SJSA1 (cell line): Measurements from ENCODE around the gene MALL. TPM values are rescaled to one million over a fixed set of nuclear protein-coding genes. Genes with fewer than 3 reads are reported as not detected.
"Not testable (repeated sequence)": the region's sequence is repeated elsewhere in the genome, so short reads cannot be mapped to it uniquely, and the experiment has no call there.

Experiments
- DNase-seq, 2 experiments: peaks; one replicate each; pipeline ENCODE4 v3.0.0-alpha.2; 2015 to 2020; ENCODE audit warnings: low spot score in 2 of 2, low read depth in 1 of 2
- H3K27ac ChIP-seq: fragments of 250-450 bp; sonication (Bioruptor Pico); 2 replicates; pipeline ENCODE4 v1.5.1; 2020; ENCODE audit warnings: mild to moderate bottlenecking, moderate library complexity
- H3K27me3 ChIP-seq: fragments of 250-450 bp; sonication (Bioruptor Pico); replicated peaks from 2 replicates; pipeline ENCODE4 v1.5.1; 2020; ENCODE audit warnings: mild to moderate bottlenecking, moderate library complexity
- H3K36me3 ChIP-seq: fragments of 250-450 bp; sonication (Bioruptor Pico); 2 replicates; pipeline ENCODE4 v1.5.1; 2020; ENCODE audit warnings: mild to moderate bottlenecking
- H3K4me1 ChIP-seq: fragments of 250-450 bp; sonication (Bioruptor Pico); replicated peaks from 2 replicates; pipeline ENCODE4 v1.6.1; 2021; ENCODE audit warnings: mild to moderate bottlenecking
- H3K4me3 ChIP-seq: fragments of 250-450 bp; sonication (Bioruptor Pico); 2 replicates; pipeline ENCODE4 v1.5.1; 2020; ENCODE audit warnings: mild to moderate bottlenecking
- H3K9me3 ChIP-seq: fragments of 250-450 bp; sonication (Bioruptor Pico); replicated peaks from 2 replicates; pipeline ENCODE4 v1.5.1; 2020; ENCODE audit warnings: mild to moderate bottlenecking
- total RNA-seq: library from RNA; depleted of rRNA; stranded (reverse); fragments of >200 nt; shearing (Covaris generic); gene quantifications from 2 replicates; pipeline ENCODE4 v1.2.3, GENCODE V29; 2014; rRNA removed

MALL gene
- total RNA-seq, 1 experiment from 2014 or later: not detected

- H3K4me1 ChIP-seq, DNase-seq, H3K36me3 ChIP-seq, H3K9me3 ChIP-seq, H3K27me3 ChIP-seq, H3K27ac ChIP-seq, H3K4me3 ChIP-seq: not testable (repeated sequence)
Observed at GRCh38 chr2:110035384-110035783, 80.2 kb downstream of the MALL start.

DNA sequence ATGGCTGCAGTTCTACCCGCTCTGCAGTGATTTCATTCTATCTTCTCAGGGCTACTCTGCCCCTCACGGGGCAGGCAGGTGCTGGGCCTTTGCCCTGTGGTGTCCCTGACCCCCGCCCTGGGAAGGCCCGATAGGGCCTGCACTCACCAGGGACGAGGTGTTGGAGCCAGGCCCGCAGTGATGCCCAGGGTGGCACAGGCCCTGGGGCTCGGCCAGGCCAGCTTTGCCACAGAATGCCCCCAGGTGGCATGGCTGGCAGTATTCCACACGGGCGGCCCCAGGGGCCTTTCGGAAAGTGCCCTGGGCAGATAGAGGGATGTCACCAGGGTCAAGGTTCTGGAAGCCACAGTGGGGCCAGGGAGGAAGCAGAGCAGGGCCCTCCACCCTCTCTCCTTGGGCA, 80.7 kb downstream of the MALL start:
- H3K9me3 ChIP-seq, H3K4me1 ChIP-seq, H3K27me3 ChIP-seq, H3K36me3 ChIP-seq, H3K4me3 ChIP-seq, H3K27ac ChIP-seq: not testable (repeated sequence)
- DNase-seq: peak in 1 of 2 experiments; percentile 18

Other genes starting within 250 kb of the MALL start
- 0.61 and 11.6 TPM in 2 replicates for gene LIMS3, start 217.1 kb downstream of the MALL start, total RNA-seq
- 0.25 and 6.8 TPM in 2 replicates for gene NPHP1, start 89.2 kb upstream of the MALL start, total RNA-seq
- 93.0 and 187 TPM in 2 replicates for gene MTLN, start 96.7 kb upstream of the MALL start, total RNA-seq